Body of pancreas (tissue), 4 donors: ENCODE measurements around the gene TNPO1. TPM values are rescaled to one million over a fixed set of nuclear protein-coding genes. Genes with fewer than 3 reads are reported as not detected.

Experiments
- ATAC-seq: fragments of 150-250 bp; one replicate; pipeline ENCODE4 v1.9.1; 2016
- DNase-seq, 4 donors: peaks; one replicate each; pipeline ENCODE4 v3.0.0-alpha.2; 2019
- H3K27ac ChIP-seq, 4 donors: fragments of 200-600 bp; sonication (generic); 1 replicate in 3 of 4; 2 replicates in 1 of 4; pipeline versions ENCODE4 v1.5.1 to v1.6.1; 2016 to 2019; ENCODE audit warnings: mild to moderate bottlenecking in 1 of 4, mixed read lengths in 1 of 4, moderate library complexity in 1 of 4
- H3K27me3 ChIP-seq, 2 donors: fragments of 200-600 bp; sonication (generic); one replicate each; pipeline ENCODE4 v1.6.0; 2016; ENCODE audit warnings: mild to moderate bottlenecking in 1 of 2
- H3K36me3 ChIP-seq, 2 donors: fragments of 200-600 bp; sonication (generic); replicated peaks in 1 of 2; 2 replicates each; pipeline ENCODE4 v1.5.1; 2016; ENCODE audit warnings: low read depth in 2 of 2; ENCODE audit not compliant: insufficient read depth in 1 of 2
- H3K4me1 ChIP-seq: fragments of 200-600 bp; sonication (generic); one replicate; pipeline ENCODE4 v1.6.0; 2016
- H3K4me3 ChIP-seq, 2 donors: fragments of 200-600 bp; sonication (generic); 1 replicate in 1 of 2; 2 replicates in 1 of 2; pipeline ENCODE4 v1.5.1; 2016 to 2019
- H3K9me3 ChIP-seq, 3 donors: fragments of 200-600 bp; sonication (generic); 1 replicate in 2 of 3; 2 replicates in 1 of 3; pipeline ENCODE4 v1.5.1; 2016
- CTCF ChIP-seq, 7 experiments: fragments of 450-650 bp in 4 of 7; fragments of 200-600 bp in 3 of 7; sonication (generic) in 3 of 7; IDR thresholded peaks; one replicate each; pipeline ENCODE4 v1.5.1; 2016 to 2019; ENCODE audit warnings: antibody characterized with exemption in 7 of 7
- POLR2A ChIP-seq, 3 donors: fragments of 450-650 bp; IDR thresholded peaks; one replicate each; pipeline ENCODE4 v1.6.1; 2016; ENCODE audit warnings: antibody characterized with exemption in 3 of 3, mild to moderate bottlenecking in 2 of 3
- WGBS, 2 donors: methylation state at CpG; one replicate each; pipeline ENCODE4 v1.1.5; 2017; 5-methylcytosine and 5-hydroxymethylcytosine counted together
- intact Hi-C: fragments of 100-400 bp; cut with DNase I; formaldehyde crosslinking; loops from one replicate; pipeline ENCODE4 v1.15.1; 2023
- total RNA-seq, 2 donors: library from RNA; depleted of rRNA; stranded (reverse); fragments of >200 nt; gene quantifications; one replicate each; pipeline ENCODE4 v1.1.0, GENCODE V29; 2016

TNPO1 gene
- total RNA-seq, 2 donors from 2014 or later = 41.2 to 71.9 TPM

- 91 to 94% methylated on average over 4 of the region's 4 CpGs for WGBS, 2 donors
- ATAC-seq (no peak), DNase-seq (no peak)
- Histone ChIP-seq H3K36me3 (peaks cover 0 to 45% of the 10 kb centered on the region in 2 donors), H3K9me3 (no peaks in the 10 kb centered on the region), H3K27me3 (no peaks in the 10 kb centered on the region), H3K27ac (no peak overlapping the region), H3K4me1 (no peaks in the 10 kb centered on the region), H3K4me3 (no peak overlapping the region)
- intact Hi-C loops = no loop called here
- TF ChIP-seq CTCF (IDR thresholded peaks at IDR 0.05) = no peak
- TF ChIP-seq POLR2A (IDR thresholded peaks at IDR 0.05) = no peak
These were observed 69.4 kb downstream of the TNPO1 start for GRCh38 chr5:72885824-72886223.

- Histone ChIP-seq H3K4me1 (no peaks in the 10 kb centered on the region), H3K27ac (no peak overlapping the region), H3K9me3 (no peaks in the 10 kb centered on the region), H3K36me3 (peaks cover 5 to 49% of the 10 kb centered on the region in 2 donors), H3K27me3 (no peaks in the 10 kb centered on the region), H3K4me3 (no peak overlapping the region)
- intact Hi-C loops = no loop called here
- TF ChIP-seq POLR2A (IDR thresholded peaks at IDR 0.05) = no peak
- no peak for TF ChIP-seq CTCF (IDR thresholded peaks at IDR 0.05)
- no peak for DNase-seq
- ATAC-seq = no peak
- WGBS, 2 donors = 69 to 70% methylated on average over 2 of the region's 2 CpGs
These were observed 72.1 kb downstream of the TNPO1 start for GRCh38 chr5:72888595-72888994.

- 93 to 95% methylated on average over 5 of the region's 5 CpGs for WGBS, 2 donors
- intact Hi-C loops = no loop called here
- Histone ChIP-seq H3K27me3 (no peaks in the 10 kb centered on the region), H3K4me1 (no peaks in the 10 kb centered on the region), H3K9me3 (no peaks in the 10 kb centered on the region), H3K4me3 (no peak overlapping the region), H3K36me3 (peaks cover 11 to 53% of the 10 kb centered on the region in 2 donors), H3K27ac (no peak overlapping the region)
- ATAC-seq (no peak), DNase-seq (no peak)
- TF ChIP-seq CTCF (IDR thresholded peaks at IDR 0.05) (no peak), POLR2A (IDR thresholded peaks at IDR 0.05) (no peak)
These were observed 72.9 kb downstream of the TNPO1 start for GRCh38 chr5:72889324-72889723.

GRCh38 chr5:72892846-72893245 is 76.4 kb downstream of the TNPO1 start:
- Histone ChIP-seq H3K9me3 (no peaks in the 10 kb centered on the region), H3K27me3 (no peaks in the 10 kb centered on the region), H3K4me3 (no peak overlapping the region), H3K4me1 (no peaks in the 10 kb centered on the region), H3K27ac (no peak overlapping the region), H3K36me3 (peaks cover 13 to 46% of the 10 kb centered on the region in 2 donors)
- ATAC-seq (no peak), DNase-seq (no peak)
- TF ChIP-seq CTCF (IDR thresholded peaks at IDR 0.05) (no peak), POLR2A (IDR thresholded peaks at IDR 0.05) (no peak)
- intact Hi-C loops = no loop called here
- WGBS, 2 donors = 74 to 78% methylated on average over 4 of the region's 4 CpGs

GRCh38 chr5:72895758-72896157 is 79.3 kb downstream of the TNPO1 start:
- DNase-seq (no peak), ATAC-seq (no peak)
- Histone ChIP-seq H3K4me1 (no peaks in the 10 kb centered on the region), H3K27me3 (no peaks in the 10 kb centered on the region), H3K36me3 (peaks cover 13 to 48% of the 10 kb centered on the region in 2 donors), H3K4me3 (no peak overlapping the region), H3K27ac (no peak overlapping the region), H3K9me3 (no peaks in the 10 kb centered on the region)
- TF ChIP-seq POLR2A (IDR thresholded peaks at IDR 0.05) (no peak), CTCF (IDR thresholded peaks at IDR 0.05) (no peak)
- WGBS, 2 donors = 78 to 85% methylated on average over 2 of the region's 2 CpGs
- intact Hi-C loops = no loop called here
